ENCODE results near the gene SEC14L5. TPM values are rescaled to one million over a fixed set of nuclear protein-coding genes. Genes with fewer than 3 reads are reported as not detected.

Gene SEC14L5
- total RNA-seq, 1 experiment from 2014 or later, result 2.3 TPM

DNA sequence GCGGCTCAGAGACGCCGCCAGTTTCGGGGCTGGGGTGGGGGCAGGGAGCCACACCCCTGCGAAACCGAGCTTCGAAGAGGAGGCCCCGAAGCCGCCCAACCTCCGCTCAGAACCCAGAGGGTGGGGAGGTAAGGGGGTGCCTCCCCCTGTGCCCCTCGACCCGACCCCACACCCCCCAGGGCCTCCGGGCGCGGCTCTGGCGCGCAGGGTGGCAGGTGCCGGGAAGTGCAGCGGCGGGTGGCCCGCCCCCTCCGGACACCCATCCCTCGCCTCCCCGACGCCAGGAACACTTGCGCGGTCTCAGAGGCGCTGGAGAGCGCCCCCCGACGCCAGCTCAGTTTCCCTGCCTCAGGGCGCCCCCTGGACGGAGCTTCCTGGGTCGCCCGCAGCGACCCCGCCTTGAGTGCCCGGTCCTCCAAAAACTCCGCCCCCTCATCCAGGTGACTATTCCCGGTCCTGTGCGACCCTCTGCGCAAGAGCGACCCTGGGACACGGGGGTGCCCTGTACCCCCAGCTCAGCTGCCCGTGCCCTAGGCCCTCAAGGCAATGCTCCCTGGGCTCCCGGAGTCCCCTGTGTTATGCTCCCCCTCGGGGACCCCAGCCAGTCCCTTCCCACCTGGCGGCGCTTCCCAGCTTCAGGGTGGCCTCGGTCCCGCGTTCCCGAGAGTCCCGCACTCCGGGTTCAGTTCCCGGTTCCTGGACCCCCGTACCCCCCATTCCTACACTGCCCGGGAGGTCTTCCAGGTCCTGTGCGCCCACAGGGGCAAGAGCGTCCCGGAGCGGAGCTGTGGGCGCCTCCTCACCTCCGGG is 21.7 kb upstream of the SEC14L5 start (continued):
- TF ChIP-seq, protein P1, sequence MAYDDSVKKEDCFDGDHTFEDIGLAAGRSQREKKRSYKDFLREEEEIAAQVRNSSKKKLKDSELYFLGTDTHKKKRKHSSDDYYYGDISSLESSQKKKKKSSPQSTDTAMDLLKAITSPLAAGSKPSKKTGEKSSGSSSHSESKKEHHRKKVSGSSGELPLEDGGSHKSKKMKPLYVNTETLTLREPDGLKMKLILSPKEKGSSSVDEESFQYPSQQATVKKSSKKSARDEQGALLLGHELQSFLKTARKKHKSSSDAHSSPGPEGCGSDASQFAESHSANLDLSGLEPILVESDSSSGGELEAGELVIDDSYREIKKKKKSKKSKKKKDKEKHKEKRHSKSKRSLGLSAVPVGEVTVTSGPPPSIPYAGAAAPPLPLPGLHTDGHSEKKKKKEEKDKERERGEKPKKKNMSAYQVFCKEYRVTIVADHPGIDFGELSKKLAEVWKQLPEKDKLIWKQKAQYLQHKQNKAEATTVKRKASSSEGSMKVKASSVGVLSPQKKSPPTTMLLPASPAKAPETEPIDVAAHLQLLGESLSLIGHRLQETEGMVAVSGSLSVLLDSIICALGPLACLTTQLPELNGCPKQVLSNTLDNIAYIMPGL (CRISPR knock-in tag; IDR thresholded peaks at IDR 0.05), result peak; percentile 93
- TF ChIP-seq GRHL2 (CRISPR knock-in tag; IDR thresholded peaks at IDR 0.05; ENCODE audit: insufficient replicate concordance, severe bottlenecking), result no peak

DNA sequence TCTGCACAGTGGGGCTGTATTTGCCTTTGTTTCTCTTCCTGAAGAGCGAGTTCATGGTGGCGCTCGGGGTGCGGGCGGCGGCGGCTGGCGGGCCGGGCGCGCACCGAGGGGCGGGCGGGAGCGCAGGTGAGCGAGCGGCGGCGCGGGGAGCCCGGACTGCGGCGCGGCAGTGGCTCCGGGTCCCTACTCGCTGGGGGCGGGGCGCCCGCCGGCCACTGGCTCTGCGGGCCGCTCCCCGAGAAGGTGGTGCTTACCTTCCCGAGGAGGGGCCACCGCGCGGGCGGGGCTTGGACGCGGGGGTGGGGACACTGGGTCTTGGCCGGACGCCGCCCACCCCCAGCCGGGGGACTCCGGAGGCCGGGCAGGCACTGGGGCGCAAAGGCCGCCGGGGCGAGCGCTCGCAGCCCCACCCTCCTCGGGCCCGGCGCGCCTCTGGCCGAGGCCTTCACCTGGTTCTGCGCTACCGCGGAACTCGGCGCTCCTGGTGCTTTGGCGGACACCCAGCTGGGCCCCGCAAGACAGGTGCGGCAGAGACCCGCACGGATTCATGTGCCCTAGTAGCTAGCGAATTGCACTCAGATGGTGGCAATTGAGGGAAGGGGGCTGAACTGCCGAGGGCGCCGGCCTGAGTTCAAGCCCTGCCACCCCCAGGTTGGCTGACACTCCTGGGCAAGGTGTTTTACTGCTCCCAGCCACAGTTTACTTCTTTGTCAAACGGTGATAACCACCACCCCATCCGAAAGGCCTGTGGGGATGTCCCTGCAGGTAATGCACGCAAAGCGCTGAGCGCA is 20.9 kb upstream of the SEC14L5 start, which contains the start of gene PPL:
TSS of gene PPL (minus strand) at position 158 of the 791 bp plus-strand sequence. CDS start at position 55, 103 bp downstream.
- Mint-ChIP-seq H3K9me3 (no peaks in the 10 kb centered on the region), H3K4me3 (peak within 1 kb of the TSS; percentile 89), H3K4me1 (peaks cover 15% of the 10 kb centered on the region), H3K27ac (peak within 1 kb of the TSS; percentile 80), H3K36me3 (no peaks in the 10 kb centered on the region), H3K27me3 (ENCODE audit: low read depth) (peaks cover 6% of the 10 kb centered on the region)
- ATAC-seq (peak; percentile 92), DNase-seq (ENCODE audit: low spot score) (peak; percentile 99)
- TF ChIP-seq ZNF138 (CRISPR knock-in tag; conservative IDR thresholded peaks at IDR 0.05), result 0 out of 2 replicates have a peak, but pooled peaks have one; percentile 22
- TF ChIP-seq CBFB (CRISPR knock-in tag; IDR thresholded peaks at IDR 0.05; ENCODE audit: low read depth), result 0 out of 2 replicates have a peak, but pooled peaks have one; percentile 60
- TF ChIP-seq, protein P2, sequence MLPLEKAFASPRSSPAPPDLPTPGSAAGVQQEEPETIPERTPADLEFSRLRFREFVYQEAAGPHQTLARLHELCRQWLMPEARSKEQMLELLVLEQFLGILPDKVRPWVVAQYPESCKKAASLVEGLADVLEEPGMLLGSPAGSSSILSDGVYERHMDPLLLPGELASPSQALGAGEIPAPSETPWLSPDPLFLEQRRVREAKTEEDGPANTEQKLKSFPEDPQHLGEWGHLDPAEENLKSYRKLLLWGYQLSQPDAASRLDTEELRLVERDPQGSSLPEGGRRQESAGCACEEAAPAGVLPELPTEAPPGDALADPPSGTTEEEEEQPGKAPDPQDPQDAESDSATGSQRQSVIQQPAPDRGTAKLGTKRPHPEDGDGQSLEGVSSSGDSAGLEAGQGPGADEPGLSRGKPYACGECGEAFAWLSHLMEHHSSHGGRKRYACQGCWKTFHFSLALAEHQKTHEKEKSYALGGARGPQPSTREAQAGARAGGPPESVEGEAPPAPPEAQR (CRISPR knock-in tag; IDR thresholded peaks at IDR 0.05), result no peak
- TF ChIP-seq ZNF263 (CRISPR knock-in tag; IDR thresholded peaks at IDR 0.05; ENCODE audit: low read depth), result no peak
- no peak for TF ChIP-seq NFATC4 (CRISPR knock-in tag; IDR thresholded peaks at IDR 0.05)
- 0 out of 2 replicates have a peak, but pooled peaks have one; percentile 43 for TF ChIP-seq TP53 (CRISPR knock-in tag; IDR thresholded peaks at IDR 0.05)
- TF ChIP-seq, protein P3, sequence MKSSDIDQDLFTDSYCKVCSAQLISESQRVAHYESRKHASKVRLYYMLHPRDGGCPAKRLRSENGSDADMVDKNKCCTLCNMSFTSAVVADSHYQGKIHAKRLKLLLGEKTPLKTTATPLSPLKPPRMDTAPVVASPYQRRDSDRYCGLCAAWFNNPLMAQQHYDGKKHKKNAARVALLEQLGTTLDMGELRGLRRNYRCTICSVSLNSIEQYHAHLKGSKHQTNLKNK (CRISPR knock-in tag; IDR thresholded peaks at IDR 0.05), result no peak
- TF ChIP-seq, protein P4, sequence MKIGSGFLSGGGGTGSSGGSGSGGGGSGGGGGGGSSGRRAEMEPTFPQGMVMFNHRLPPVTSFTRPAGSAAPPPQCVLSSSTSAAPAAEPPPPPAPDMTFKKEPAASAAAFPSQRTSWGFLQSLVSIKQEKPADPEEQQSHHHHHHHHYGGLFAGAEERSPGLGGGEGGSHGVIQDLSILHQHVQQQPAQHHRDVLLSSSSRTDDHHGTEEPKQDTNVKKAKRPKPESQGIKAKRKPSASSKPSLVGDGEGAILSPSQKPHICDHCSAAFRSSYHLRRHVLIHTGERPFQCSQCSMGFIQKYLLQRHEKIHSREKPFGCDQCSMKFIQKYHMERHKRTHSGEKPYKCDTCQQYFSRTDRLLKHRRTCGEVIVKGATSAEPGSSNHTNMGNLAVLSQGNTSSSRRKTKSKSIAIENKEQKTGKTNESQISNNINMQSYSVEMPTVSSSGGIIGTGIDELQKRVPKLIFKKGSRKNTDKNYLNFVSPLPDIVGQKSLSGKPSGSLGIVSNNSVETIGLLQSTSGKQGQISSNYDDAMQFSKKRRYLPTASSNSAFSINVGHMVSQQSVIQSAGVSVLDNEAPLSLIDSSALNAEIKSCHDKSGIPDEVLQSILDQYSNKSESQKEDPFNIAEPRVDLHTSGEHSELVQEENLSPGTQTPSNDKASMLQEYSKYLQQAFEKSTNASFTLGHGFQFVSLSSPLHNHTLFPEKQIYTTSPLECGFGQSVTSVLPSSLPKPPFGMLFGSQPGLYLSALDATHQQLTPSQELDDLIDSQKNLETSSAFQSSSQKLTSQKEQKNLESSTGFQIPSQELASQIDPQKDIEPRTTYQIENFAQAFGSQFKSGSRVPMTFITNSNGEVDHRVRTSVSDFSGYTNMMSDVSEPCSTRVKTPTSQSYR (CRISPR knock-in tag; IDR thresholded peaks at IDR 0.05), result peak; percentile 14; the same call in 1 of the 2 replicates
- TF ChIP-seq, protein P5, sequence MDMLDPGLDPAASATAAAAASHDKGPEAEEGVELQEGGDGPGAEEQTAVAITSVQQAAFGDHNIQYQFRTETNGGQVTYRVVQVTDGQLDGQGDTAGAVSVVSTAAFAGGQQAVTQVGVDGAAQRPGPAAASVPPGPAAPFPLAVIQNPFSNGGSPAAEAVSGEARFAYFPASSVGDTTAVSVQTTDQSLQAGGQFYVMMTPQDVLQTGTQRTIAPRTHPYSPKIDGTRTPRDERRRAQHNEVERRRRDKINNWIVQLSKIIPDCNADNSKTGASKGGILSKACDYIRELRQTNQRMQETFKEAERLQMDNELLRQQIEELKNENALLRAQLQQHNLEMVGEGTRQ (CRISPR knock-in tag; IDR thresholded peaks at IDR 0.05), result no peak
- TF ChIP-seq NR3C1 (CRISPR knock-in tag; conservative IDR thresholded peaks at IDR 0.05; ENCODE audit: low read depth), result 0 out of 2 replicates have a peak, but pooled peaks have one; percentile 25
- TF ChIP-seq KAT7 (CRISPR knock-in tag; IDR thresholded peaks at IDR 0.05; ENCODE audit: borderline replicate concordance), result peak; percentile 32; the same call in 1 of the 2 replicates
- 0 out of 2 replicates have a peak, but pooled peaks have one; percentile 45 for TF ChIP-seq ETV6 (CRISPR knock-in tag; IDR thresholded peaks at IDR 0.05)
- TF ChIP-seq SP1 (CRISPR knock-in tag; conservative IDR thresholded peaks at IDR 0.05), result peak; percentile 73; the same call in 1 of the 2 replicates
- TF ChIP-seq, protein P6, sequence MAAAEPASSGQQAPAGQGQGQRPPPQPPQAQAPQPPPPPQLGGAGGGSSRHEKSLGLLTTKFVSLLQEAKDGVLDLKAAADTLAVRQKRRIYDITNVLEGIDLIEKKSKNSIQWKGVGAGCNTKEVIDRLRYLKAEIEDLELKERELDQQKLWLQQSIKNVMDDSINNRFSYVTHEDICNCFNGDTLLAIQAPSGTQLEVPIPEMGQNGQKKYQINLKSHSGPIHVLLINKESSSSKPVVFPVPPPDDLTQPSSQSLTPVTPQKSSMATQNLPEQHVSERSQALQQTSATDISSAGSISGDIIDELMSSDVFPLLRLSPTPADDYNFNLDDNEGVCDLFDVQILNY (CRISPR knock-in tag; IDR thresholded peaks at IDR 0.05), result 0 out of 2 replicates have a peak, but pooled peaks have one; percentile 56
- TF ChIP-seq IRF2 (CRISPR knock-in tag; IDR thresholded peaks at IDR 0.05; ENCODE audit: borderline replicate concordance, low read depth), result no peak
- TF ChIP-seq TEAD1 (CRISPR knock-in tag; IDR thresholded peaks at IDR 0.05), result no peak
- ChIA-PET CTCF (interaction anchor here (0.7 to 2.9 kb wide), 17 partner anchors 11 to 320 kb away, joined by 3 to 22 read pairs (median 5); partner anchors contain the start of genes DNAAF8 and SEC14L5), POLR2A (interaction anchor here (1.0 to 1.7 kb wide), 3 partner anchors 10 to 54 kb away, joined by 3 to 4 read pairs (median 3); no protein-coding TSS in a partner anchor)
